Spinal cord (tissue), 10 donors: ENCODE results near the gene OLFM2. TPM values are rescaled to one million over a fixed set of nuclear protein-coding genes. Genes with fewer than 3 reads are reported as not detected.

Source experiments
- DNase-seq, 6 donors: peaks; one replicate each; pipeline versions ENCODE4 v3.0.0 to v3.0.0-alpha.2; 2013 to 2015; ENCODE audit warnings: low spot score in 6 of 6, low read depth in 4 of 6
- H3K27ac ChIP-seq: one replicate; pipeline ENCODE4 v1.5.1; 2013; ENCODE audit warnings: low read depth, low read length, control low read depth
- H3K27me3 ChIP-seq: one replicate; pipeline ENCODE4 v1.6.1; 2013; ENCODE audit warnings: low read length; ENCODE audit not compliant: control insufficient read depth, insufficient read depth
- H3K36me3 ChIP-seq: one replicate; pipeline ENCODE4 v1.6.1; 2013; ENCODE audit warnings: low read length; ENCODE audit not compliant: control insufficient read depth, insufficient read depth
- H3K4me1 ChIP-seq: one replicate; pipeline ENCODE4 v1.6.1; 2013; ENCODE audit warnings: low read length; ENCODE audit not compliant: control insufficient read depth, insufficient read depth
- H3K4me3 ChIP-seq: one replicate; pipeline ENCODE4 v1.5.1; 2013; ENCODE audit warnings: low read depth, low read length, control low read depth
- H3K9me3 ChIP-seq: one replicate; pipeline ENCODE4 v1.6.1; 2013; ENCODE audit warnings: low read length; ENCODE audit not compliant: control insufficient read depth, insufficient read depth
- WGBS: methylation state at CpG from one replicate; pipeline ENCODE4 v1.1.5; 2013; ENCODE audit warnings: missing lambda C conversion rate; ENCODE audit not compliant: insufficient coverage; 5-methylcytosine and 5-hydroxymethylcytosine counted together
- polyA plus RNA-seq, 2 donors: library from polyadenylated mRNA; unstranded; fragments of 120-200 nt; gene quantifications; one replicate each; pipeline ENCODE4 v1.2.1, GENCODE V29; 2013; ENCODE audit not compliant: insufficient read length in 2 of 2
- small RNA-seq: library from RNA; depleted of rRNA; stranded (forward); fragments of <200 nt; gene quantifications from one replicate; pipeline ENCODE3, GENCODE V24; 2014; ENCODE audit warnings: low replicate concordance
- total RNA-seq, 2 donors: library from RNA; depleted of rRNA in 1 of 2; stranded (reverse); fragments of 120-200 nt in 1 of 2; fragments of >200 nt in 1 of 2; gene quantifications; one replicate each; pipeline versions ENCODE4 v1.2.3 to v1.2.4, GENCODE V29; 2013 to 2014
- donor health status: healthy.

OLFM2 gene
- total and polyA plus RNA-seq, 4 donors, result 47.9 to 251 (median 158) TPM

- DNase-seq, result no peak
- Histone ChIP-seq H3K9me3 (no peaks in the 10 kb centered on the region), H3K27ac (no peak overlapping the region), H3K4me1 (no peaks in the 10 kb centered on the region), H3K4me3 (no peak overlapping the region), H3K27me3 (no peaks in the 10 kb centered on the region), H3K36me3 (peaks cover 66% of the 10 kb centered on the region)
- WGBS, result 100% methylated on average over 1 of the region's 3 CpGs
These were observed 129.5 kb downstream of the OLFM2 start for GRCh38 chr19:9806803-9807202.

Small RNAs within 50 kb of the gene (small RNA-seq; reads per million reads assigned to genes)
- not detected for gene RF00156

Other genes starting within 250 kb of the OLFM2 start
- 10 to 100 TPM; 30.6 to 36.6 TPM for gene ZNF846, start 167.8 kb downstream of the OLFM2 start, total RNA-seq
- gene ZNF846, start 167.8 kb downstream of the OLFM2 start, polyA plus RNA-seq, result 10 to 100 TPM; 16.5 to 23.4 TPM
- 10 to 100 TPM in 1 of 2 donors, 1 to 10 TPM in 1; 7.6 to 16.3 TPM for gene FBXL12, start 117.4 kb downstream of the OLFM2 start, total RNA-seq
- 10 to 100 TPM; 18.5 to 30.9 TPM for gene FBXL12, start 117.4 kb downstream of the OLFM2 start, polyA plus RNA-seq
- gene UBL5, start 108.6 kb downstream of the OLFM2 start, total RNA-seq, result 100 to 1,000 TPM; 142 to 503 TPM
- gene UBL5, start 108.6 kb downstream of the OLFM2 start, polyA plus RNA-seq, result 100 to 1,000 TPM; 304 to 319 TPM
- 100 to 1,000 TPM; 124 to 143 TPM for gene PIN1, start 101.2 kb downstream of the OLFM2 start, total RNA-seq
- gene PIN1, start 101.2 kb downstream of the OLFM2 start, polyA plus RNA-seq, result 100 to 1,000 TPM; 191 to 227 TPM
- gene COL5A3, start 74.0 kb upstream of the OLFM2 start, total RNA-seq, result 10 to 100 TPM; 11.6 to 18.1 TPM
- gene COL5A3, start 74.0 kb upstream of the OLFM2 start, polyA plus RNA-seq, result 10 to 100 TPM in 1 of 2 donors, 1 to 10 TPM in 1; 7.8 to 17.8 TPM
- not detected for gene RDH8, start 77.0 kb upstream of the OLFM2 start, total RNA-seq
- not detected for gene RDH8, start 77.0 kb upstream of the OLFM2 start, polyA plus RNA-seq
- gene SHFL, start 149.8 kb upstream of the OLFM2 start, total RNA-seq, result 10 to 100 TPM; 13.1 to 35.3 TPM
- gene SHFL, start 149.8 kb upstream of the OLFM2 start, polyA plus RNA-seq, result 10 to 100 TPM; 35.1 to 45.9 TPM
- gene ANGPTL6, start 166.2 kb upstream of the OLFM2 start, total RNA-seq, result under 1 TPM; 0.30 to 0.72 TPM
- under 1 TPM; 0.62 to 0.72 TPM for gene ANGPTL6, start 166.2 kb upstream of the OLFM2 start, polyA plus RNA-seq
- gene PPAN, start 169.8 kb upstream of the OLFM2 start, total RNA-seq, result 10 to 100 TPM; 16.0 to 23.9 TPM
- 10 to 100 TPM; 33.1 to 43.3 TPM for gene PPAN, start 169.8 kb upstream of the OLFM2 start, polyA plus RNA-seq
- 1 to 10 TPM; 2.8 to 4.6 TPM for gene P2RY11, start 175.2 kb upstream of the OLFM2 start, total RNA-seq
- 10 to 100 TPM; 19.6 to 25.2 TPM for gene P2RY11, start 175.2 kb upstream of the OLFM2 start, polyA plus RNA-seq
- gene EIF3G, start 183.4 kb upstream of the OLFM2 start, total RNA-seq, result 100 to 1,000 TPM; 104 to 198 TPM
- 100 to 1,000 TPM; 149 to 174 TPM for gene EIF3G, start 183.4 kb upstream of the OLFM2 start, polyA plus RNA-seq